BLaER1 treated with 17β-estradiol and CSF1 and Interleukin-3, amounts not matched to agents 10 nM and 100 nM (cell line): ENCODE data around the gene CEP43.

ENCODE experiments used
- H3K27ac ChIP-seq, 11 experiments: shearing (Covaris generic); formaldehyde crosslinking; 2 replicates each; pipeline ENCODE4 v1.8.1; 2022
- H3K27me3 ChIP-seq, 11 experiments: shearing (Covaris generic); formaldehyde crosslinking; 2 replicates each; pipeline ENCODE4 v1.8.1; 2022
- H3K36me3 ChIP-seq, 11 experiments: shearing (Covaris generic); formaldehyde crosslinking; 2 replicates each; pipeline ENCODE4 v1.8.1; 2022
- H3K4me1 ChIP-seq, 10 experiments: shearing (Covaris generic); formaldehyde crosslinking; 2 replicates each; pipeline ENCODE4 v1.8.1; 2022
- H3K4me2 ChIP-seq, 11 experiments: shearing (Covaris generic); formaldehyde crosslinking; 2 replicates each; pipeline ENCODE4 v1.8.1; 2022
- H3K4me3 ChIP-seq, 10 experiments: shearing (Covaris generic); formaldehyde crosslinking; 2 replicates each; pipeline ENCODE4 v1.8.1; 2022
- H3K9ac ChIP-seq, 11 experiments: shearing (Covaris generic); formaldehyde crosslinking; 2 replicates each; pipeline ENCODE4 v1.8.1; 2022
- H3K9me3 ChIP-seq, 11 experiments: shearing (Covaris generic); formaldehyde crosslinking; replicated peaks in 1 of 11; 2 replicates each; pipeline ENCODE4 v1.8.1; 2022
- H4K20me1 ChIP-seq, 11 experiments: shearing (Covaris generic); formaldehyde crosslinking; 2 replicates each; pipeline ENCODE4 v1.8.1; 2022
- Cebpa-rat ChIP-seq, 11 experiments: shearing (Covaris generic); IDR thresholded peaks; 2 replicates each; pipeline ENCODE4 v1.8.1; 2022

Gene CEP43

GRCh38 chr6:166997348-166997747 is 1.8 kb upstream of the CEP43 start:
- TF ChIP-seq Cebpa-rat (IDR thresholded peaks at IDR 0.05), result no peak
- Histone ChIP-seq H3K27ac (0 out of 22 replicates have a peak overlapping the region, but pooled peaks of 1 of the 11 experiments have one; percentile 74), H3K27me3 (no peaks in the 10 kb centered on the region), H3K36me3 (peaks cover 0 to 71% (median 56%) of the 10 kb centered on the region in 11 experiments; a peak in 18 of 22 replicates), H3K4me1 (peaks cover 25 to 36% (median 30%) of the 10 kb centered on the region in 10 experiments), H3K9ac (peak overlapping the region; percentile 66 to 92 (median 88); a peak in 20 of 22 replicates), H3K4me2 (peak overlapping the region; percentile 91 to 99 (median 95)), H3K4me3 (peak overlapping the region; percentile 87 to 99 (median 98); a peak in 19 of 20 replicates), H4K20me1 (peaks cover 0 to 52% (median 28%) of the 10 kb centered on the region in 11 experiments; a peak in 15 of 22 replicates), H3K9me3 (peaks cover 0 to 3% (median 0%) of the 10 kb centered on the region in 11 experiments; a peak in 1 of 22 replicates)

- Histone ChIP-seq H4K20me1 (peaks cover 0 to 49% (median 28%) of the 10 kb centered on the region in 11 experiments; a peak in 15 of 22 replicates), H3K36me3 (peaks cover 0 to 71% (median 53%) of the 10 kb centered on the region in 11 experiments; a peak in 17 of 22 replicates)
Observed at GRCh38 chr6:166997768-166998255, 1.4 kb upstream of the CEP43 start.

GRCh38 chr6:166998256-166999144 is 697 bp upstream of the CEP43 start:
- Histone ChIP-seq H3K4me3 (peak overlapping the region; percentile 87 to 99 (median 98)), H3K9me3 (peaks cover 0 to 3% (median 0%) of the 10 kb centered on the region in 11 experiments; a peak in 1 of 22 replicates), H3K9ac (peak overlapping the region; percentile 77 to 92 (median 88)), H3K36me3 (peaks cover 0 to 71% (median 50%) of the 10 kb centered on the region in 11 experiments; a peak in 18 of 22 replicates), H3K27ac (peak overlapping the region in 10 of 11 experiments; percentile 37 to 86 (median 82); a peak in 21 of 22 replicates), H3K4me2 (peak overlapping the region; percentile 91 to 99 (median 95)), H3K27me3 (no peaks in the 10 kb centered on the region), H4K20me1 (peaks cover 0 to 45% (median 25%) of the 10 kb centered on the region in 11 experiments; a peak in 15 of 22 replicates), H3K4me1 (peaks cover 25 to 36% (median 30%) of the 10 kb centered on the region in 10 experiments)
- TF ChIP-seq Cebpa-rat (IDR thresholded peaks at IDR 0.05), result no peak

More at GRCh38 chr6:166997768-166998255, 1.4 kb upstream of the CEP43 start:
- Histone ChIP-seq H3K9me3 (peaks cover 0 to 3% (median 0%) of the 10 kb centered on the region in 11 experiments; a peak in 1 of 22 replicates), H3K4me2 (peak overlapping the region; percentile 91 to 99 (median 95)), H3K4me3 (peak overlapping the region; percentile 87 to 99 (median 98)), H3K27ac (peak overlapping the region in 9 of 11 experiments; percentile 74 to 86 (median 83); a peak in 14 of 22 replicates), H3K27me3 (no peaks in the 10 kb centered on the region), H3K4me1 (peaks cover 25 to 36% (median 30%) of the 10 kb centered on the region in 10 experiments), H3K9ac (peak overlapping the region; percentile 77 to 92 (median 88))
- no peak for TF ChIP-seq Cebpa-rat (IDR thresholded peaks at IDR 0.05)

- Histone ChIP-seq H3K9ac (peak overlapping the region; percentile 82 to 92 (median 86)), H3K4me2 (peak overlapping the region; percentile 75 to 96 (median 81)), H3K9me3 (0 out of 22 replicates have a peak, but pooled peaks cover 0 to 3% (median 0%) of the 10 kb centered on the region in 11 experiments), H3K4me1 (peaks cover 25 to 36% (median 30%) of the 10 kb centered on the region in 10 experiments), H3K4me3 (peak overlapping the region; percentile 87 to 99 (median 98)), H3K27ac (peak overlapping the region; percentile 50 to 82 (median 78); a peak in 21 of 22 replicates), H4K20me1 (peaks cover 0 to 39% (median 21%) of the 10 kb centered on the region in 11 experiments; a peak in 15 of 22 replicates), H3K36me3 (peaks cover 9 to 71% (median 50%) of the 10 kb centered on the region in 11 experiments; a peak in 20 of 22 replicates), H3K27me3 (no peaks in the 10 kb centered on the region)
- TF ChIP-seq Cebpa-rat (IDR thresholded peaks at IDR 0.05), result no peak
Observed at GRCh38 chr6:166999884-167000253, 672 bp downstream of the CEP43 start.

GRCh38 chr6:167000759-167001158 is 1.6 kb downstream of the CEP43 start:
- no peaks in the 10 kb centered on the region for H3K27me3 ChIP-seq
- H3K4me1 ChIP-seq, result peaks cover 25 to 36% (median 30%) of the 10 kb centered on the region in 10 experiments
- no peak overlapping the region for H3K27ac ChIP-seq
- peak overlapping the region in 8 of 11 experiments; percentile 8 to 90 (median 84); a peak in 10 of 22 replicates for H3K9ac ChIP-seq
- H4K20me1 ChIP-seq, result peaks cover 0 to 39% (median 21%) of the 10 kb centered on the region in 11 experiments; a peak in 15 of 22 replicates
- H3K4me3 ChIP-seq, result peak overlapping the region; percentile 87 to 99 (median 98); a peak in 12 of 20 replicates
- H3K9me3 ChIP-seq, result no peaks in the 10 kb centered on the region
- peaks cover 14 to 71% (median 50%) of the 10 kb centered on the region in 11 experiments for H3K36me3 ChIP-seq
- peak overlapping the region; percentile 75 to 96 (median 81) for H3K4me2 ChIP-seq
- TF ChIP-seq Cebpa-rat (IDR thresholded peaks at IDR 0.05), result no peak

- Histone ChIP-seq H3K4me1 (peaks cover 13 to 18% (median 14%) of the 10 kb centered on the region in 10 experiments), H3K9ac (no peak overlapping the region), H3K4me3 (no peak overlapping the region), H3K27ac (no peak overlapping the region), H3K4me2 (no peak overlapping the region), H3K27me3 (no peaks in the 10 kb centered on the region), H3K36me3 (peaks cover 32 to 100% (median 81%) of the 10 kb centered on the region in 11 experiments), H4K20me1 (peaks cover 0 to 20% (median 11%) of the 10 kb centered on the region in 11 experiments; a peak in 10 of 22 replicates), H3K9me3 (no peaks in the 10 kb centered on the region)
- no peak for TF ChIP-seq Cebpa-rat (IDR thresholded peaks at IDR 0.05)
Observed at GRCh38 chr6:167005350-167006159, 6.4 kb downstream of the CEP43 start.

- H3K4me3 ChIP-seq, result no peak overlapping the region
- H3K4me1 ChIP-seq, result no peaks in the 10 kb centered on the region
- H3K27ac ChIP-seq, result no peak overlapping the region
- no peak overlapping the region; a peak in 1 of 22 replicates for H3K9ac ChIP-seq
- no peaks in the 10 kb centered on the region for H3K9me3 ChIP-seq
- no peak overlapping the region for H3K4me2 ChIP-seq
- peaks cover 0 to 4% (median 0%) of the 10 kb centered on the region in 11 experiments; a peak in 2 of 22 replicates for H4K20me1 ChIP-seq
- no peak for TF ChIP-seq Cebpa-rat (IDR thresholded peaks at IDR 0.05)
- H3K27me3 ChIP-seq, result no peaks in the 10 kb centered on the region
- H3K36me3 ChIP-seq, result peaks cover 46 to 100% (median 90%) of the 10 kb centered on the region in 11 experiments
Observed at GRCh38 chr6:167007985-167008384, 8.8 kb downstream of the CEP43 start.

- no peaks in the 10 kb centered on the region; a peak in 1 of 22 replicates for H4K20me1 ChIP-seq
- TF ChIP-seq Cebpa-rat (IDR thresholded peaks at IDR 0.05), result no peak
- no peaks in the 10 kb centered on the region for H3K4me1 ChIP-seq
- no peak overlapping the region for H3K27ac ChIP-seq
- no peak overlapping the region for H3K4me2 ChIP-seq
- no peak overlapping the region for H3K9ac ChIP-seq
- H3K4me3 ChIP-seq, result no peak overlapping the region
- H3K27me3 ChIP-seq, result no peaks in the 10 kb centered on the region
- H3K36me3 ChIP-seq, result peaks cover 51 to 100% (median 88%) of the 10 kb centered on the region in 11 experiments
- no peaks in the 10 kb centered on the region for H3K9me3 ChIP-seq
Observed at GRCh38 chr6:167013067-167013466, 13.9 kb downstream of the CEP43 start.
